ENCODE data around the gene ZNF738. TPM values are rescaled to one million over a fixed set of nuclear protein-coding genes. Genes with fewer than 3 reads are reported as not detected.

Gene ZNF738
- total RNA-seq, 3 donors from 2014 or later: 7.8 to 9.5 (median 8.8) TPM

GRCh38 chr19:21321996-21322395, 36.8 kb upstream of the ZNF738 start:
- H3K4me1 ChIP-seq: no peaks in the 10 kb centered on the region
- H3K36me3 ChIP-seq: no peaks in the 10 kb centered on the region
- H3K27ac ChIP-seq: peak overlapping the region; percentile 74 to 88
- H3K9me3 ChIP-seq: peaks cover 5 to 9% of the 10 kb centered on the region in 2 donors
- TF ChIP-seq POLR2AphosphoS5 (IDR thresholded peaks at IDR 0.05): no peak
- TF ChIP-seq CTCF (IDR thresholded peaks at IDR 0.05): no peak
- TF ChIP-seq POLR2A (IDR thresholded peaks at IDR 0.05): no peak
- no peaks in the 10 kb centered on the region for H3K27me3 ChIP-seq
- H3K4me3 ChIP-seq: peak overlapping the region in 1 of 3 donors; percentile 23
- no peak for DNase-seq (ENCODE audit: low spot score in 2 of 2)
- intact Hi-C loops (cut with DNase I; ENCODE audit: low total_unique reads): no loop called here

- intact Hi-C loops (cut with DNase I; ENCODE audit: low total_unique reads): no loop called here
- Histone ChIP-seq H3K4me3 (peak overlapping the region in 1 of 3 donors; percentile 23), H3K27me3 (no peaks in the 10 kb centered on the region), H3K27ac (peak overlapping the region; percentile 74 to 88), H3K4me1 (no peaks in the 10 kb centered on the region), H3K36me3 (no peaks in the 10 kb centered on the region), H3K9me3 (peaks cover 5 to 9% of the 10 kb centered on the region in 2 donors)
- TF ChIP-seq POLR2A (IDR thresholded peaks at IDR 0.05): no peak
- TF ChIP-seq CTCF (IDR thresholded peaks at IDR 0.05): no peak
- TF ChIP-seq POLR2AphosphoS5 (IDR thresholded peaks at IDR 0.05): no peak
- peak in 1 of 2 donors; percentile 63 for DNase-seq (ENCODE audit: low spot score in 2 of 2)
Observed at GRCh38 chr19:21322528-21322927, 36.3 kb upstream of the ZNF738 start.

- no peaks in the 10 kb centered on the region for H3K27me3 ChIP-seq
- TF ChIP-seq CTCF (IDR thresholded peaks at IDR 0.05) (no peak), POLR2AphosphoS5 (IDR thresholded peaks at IDR 0.05) (no peak), POLR2A (IDR thresholded peaks at IDR 0.05) (no peak)
- peaks cover 5 to 9% of the 10 kb centered on the region in 2 donors for H3K9me3 ChIP-seq
- no peaks in the 10 kb centered on the region for H3K36me3 ChIP-seq
- intact Hi-C loops (cut with DNase I; ENCODE audit: low total_unique reads): no loop called here
- no peak for DNase-seq (ENCODE audit: low spot score in 2 of 2)
- H3K4me1 ChIP-seq: peaks cover 0 to under 1% of the 10 kb centered on the region in 2 donors
- H3K27ac ChIP-seq: peak overlapping the region; percentile 74 to 88
- H3K4me3 ChIP-seq: no peak overlapping the region
Observed at GRCh38 chr19:21323000-21323399, 35.8 kb upstream of the ZNF738 start.

GRCh38 chr19:21326169-21326568, 32.6 kb upstream of the ZNF738 start:
- no peak for DNase-seq (ENCODE audit: low spot score in 2 of 2)
- Histone ChIP-seq H3K27me3 (no peaks in the 10 kb centered on the region), H3K4me1 (peaks cover 0 to 5% of the 10 kb centered on the region in 2 donors), H3K36me3 (no peaks in the 10 kb centered on the region), H3K4me3 (no peak overlapping the region), H3K27ac (no peak overlapping the region), H3K9me3 (peaks cover 0 to 9% of the 10 kb centered on the region in 2 donors)
- TF ChIP-seq CTCF (IDR thresholded peaks at IDR 0.05) (no peak), POLR2A (IDR thresholded peaks at IDR 0.05) (no peak), POLR2AphosphoS5 (IDR thresholded peaks at IDR 0.05) (no peak)
- intact Hi-C loops (cut with DNase I; ENCODE audit: low total_unique reads): no loop called here

GRCh38 chr19:21328406-21328805, 30.4 kb upstream of the ZNF738 start:
- intact Hi-C loops (cut with DNase I; ENCODE audit: low total_unique reads): no loop called here
- no peaks in the 10 kb centered on the region for H3K27me3 ChIP-seq
- H3K27ac ChIP-seq: peak overlapping the region; percentile 94 to 98
- no peak for DNase-seq (ENCODE audit: low spot score in 2 of 2)
- H3K4me3 ChIP-seq: peak overlapping the region; percentile 69 to 80 (median 76)
- H3K9me3 ChIP-seq: peaks cover 0 to 9% of the 10 kb centered on the region in 2 donors
- peaks cover 0 to 5% of the 10 kb centered on the region in 2 donors for H3K4me1 ChIP-seq
- no peaks in the 10 kb centered on the region for H3K36me3 ChIP-seq
- TF ChIP-seq POLR2AphosphoS5 (IDR thresholded peaks at IDR 0.05) (no peak), POLR2A (IDR thresholded peaks at IDR 0.05) (no peak), CTCF (IDR thresholded peaks at IDR 0.05) (no peak)

Data from breast epithelium (tissue), 4 donors.